NOMO-1 (cell line): ENCODE measurements around the gene MAN1C1.

Experiments
- DNase-seq, 2 experiments: peaks; one replicate each; lab custom pipeline; 2025; ENCODE audit not compliant: unreplicated experiment in 2 of 2; lab: John Stamatoyannopoulos, UW

The MAN1C1 gene

DNA sequence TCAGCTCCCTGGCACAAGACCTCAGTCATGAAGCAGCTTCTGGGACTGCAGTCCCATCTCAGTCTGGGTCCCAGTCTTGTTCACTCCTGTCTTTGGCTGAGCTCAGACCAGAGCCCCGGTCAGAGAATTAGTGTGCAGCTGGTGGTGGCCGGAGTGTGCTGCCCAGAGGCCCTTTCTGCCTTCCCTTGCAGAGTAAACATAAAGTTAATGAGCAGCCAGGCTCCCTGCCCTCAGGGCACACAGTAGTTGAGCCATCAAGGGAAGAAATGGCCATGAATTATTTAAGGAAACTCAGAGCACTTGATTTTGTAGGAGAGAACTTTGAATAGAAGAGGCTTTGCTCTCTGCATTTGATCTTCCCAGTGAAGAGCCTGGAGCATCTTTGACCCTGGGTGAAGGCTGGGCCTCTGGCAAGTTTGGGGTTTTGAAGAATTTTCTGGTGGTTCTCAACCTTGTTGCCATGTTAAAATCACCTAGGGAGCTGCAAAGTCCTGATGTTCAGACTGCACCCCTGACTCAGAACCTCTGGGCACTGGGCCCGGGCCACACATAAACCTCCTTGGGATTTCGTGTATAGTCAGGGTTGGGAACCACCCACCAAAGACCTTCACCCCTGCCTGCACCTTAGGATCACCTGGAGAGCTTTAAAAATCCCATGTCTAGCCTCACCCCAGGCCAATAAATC is 157.0 kb downstream of the MAN1C1 start:
- DNase-seq: no peak

DNA sequence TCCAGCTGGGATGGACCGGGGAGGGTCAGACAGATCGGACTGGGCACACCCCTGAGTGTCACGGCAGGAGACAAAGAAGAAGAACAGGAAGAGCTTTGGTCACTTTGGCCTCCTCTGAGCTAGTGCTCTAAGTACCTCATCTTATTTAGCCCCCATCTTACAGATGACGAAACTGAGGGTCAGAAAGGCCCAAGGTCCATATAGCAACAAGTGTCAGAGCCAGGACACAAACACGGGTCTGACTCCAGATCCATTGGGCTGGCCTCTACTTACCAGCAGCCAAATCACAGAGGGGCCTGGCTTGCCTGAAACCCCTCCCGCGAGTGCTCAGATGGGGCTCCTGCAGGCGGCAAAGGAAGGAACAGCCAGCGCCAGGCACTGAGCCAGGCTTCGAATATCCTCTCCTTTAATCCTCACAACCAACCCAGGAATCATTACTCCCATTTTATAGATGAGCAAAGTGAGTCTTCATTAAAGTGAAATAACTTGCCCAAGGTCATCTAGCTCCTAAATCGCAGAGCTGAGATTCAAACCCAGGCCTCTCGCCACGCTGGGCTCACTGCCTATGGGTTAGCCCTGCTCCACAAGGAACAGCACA is 157.7 kb downstream of the MAN1C1 start:
- no peak for DNase-seq

DNA sequence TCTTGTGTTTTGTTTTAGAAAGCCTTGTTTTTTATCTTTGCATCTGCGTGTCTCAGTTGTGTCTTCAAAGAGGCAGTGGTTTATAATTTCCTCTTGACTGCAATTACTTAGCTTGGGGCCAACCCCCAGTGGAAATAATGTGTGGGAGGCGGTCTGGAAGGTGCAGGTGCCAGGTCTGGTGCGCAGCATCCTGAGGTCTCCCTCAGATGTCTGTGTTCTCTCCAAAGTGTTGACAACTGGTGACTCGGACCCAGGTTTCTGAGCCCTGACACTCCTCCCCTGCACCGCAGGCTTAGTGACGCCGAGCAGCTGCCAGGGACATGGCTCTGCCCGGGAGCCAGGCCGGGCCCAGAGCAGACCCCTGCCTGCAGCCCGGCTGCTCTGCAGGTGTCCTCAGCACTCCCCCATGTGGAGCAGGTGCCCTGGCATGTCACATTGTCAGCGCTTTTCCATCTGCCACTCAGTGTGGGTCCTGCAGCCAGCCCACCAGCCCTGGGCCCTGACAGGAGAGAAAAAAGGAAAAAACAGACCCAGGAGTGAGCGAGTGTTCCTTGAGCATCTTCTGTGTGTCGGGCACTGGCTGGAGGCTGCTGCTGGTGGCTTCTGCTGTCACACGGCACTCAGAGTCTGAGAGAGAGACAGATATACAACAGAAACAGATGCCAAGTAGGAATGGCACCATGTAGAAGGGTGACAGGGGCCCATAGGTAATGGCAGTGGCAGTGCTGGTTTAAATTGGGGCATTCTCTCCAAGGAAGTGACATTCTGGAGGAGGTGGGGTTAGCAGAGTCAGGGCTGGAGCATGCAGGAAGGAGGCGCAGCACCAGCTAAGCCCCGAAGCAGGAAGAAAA is 158.6 kb downstream of the MAN1C1 start:
- DNase-seq: no peak

DNA sequence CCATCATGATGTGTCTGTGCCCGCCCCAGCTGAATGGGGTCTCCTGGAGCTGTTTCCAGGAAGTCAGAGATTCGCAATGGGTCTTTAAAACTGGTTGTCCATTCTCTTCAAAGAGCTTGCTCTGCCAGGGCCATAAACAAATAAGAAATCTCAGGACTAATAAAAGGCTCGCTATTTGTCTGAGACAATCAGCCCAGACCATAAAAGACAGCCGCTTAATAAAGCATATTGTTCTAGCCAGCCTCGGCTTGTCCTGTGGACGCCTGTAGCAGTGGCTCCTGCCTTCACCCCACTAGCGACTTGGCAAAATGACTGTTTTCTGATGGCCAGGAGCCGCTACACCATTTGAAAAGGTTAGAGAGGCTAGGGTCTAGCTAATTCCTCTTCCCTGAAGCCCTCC is 162.8 kb downstream of the MAN1C1 start:
- DNase-seq: no peak

DNA sequence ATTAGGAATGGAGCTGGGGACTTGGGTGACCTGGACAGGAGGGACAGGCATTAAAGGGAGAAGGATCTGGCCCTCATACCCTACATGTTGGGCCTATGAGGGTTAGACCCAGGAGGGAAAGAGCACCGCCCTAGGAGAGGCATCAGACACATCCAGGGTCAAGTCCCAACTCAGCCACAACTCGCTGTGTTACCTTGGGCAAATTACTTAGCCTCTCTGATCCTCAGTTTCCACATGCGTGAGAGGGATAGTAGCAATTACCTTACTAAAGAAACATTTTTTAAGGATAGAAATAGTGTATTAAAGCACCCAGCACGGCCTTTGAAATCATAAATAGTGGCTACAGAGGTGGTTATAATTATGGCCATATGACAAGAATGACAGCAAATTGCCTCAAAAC is 163.3 kb downstream of the MAN1C1 start:
- no peak for DNase-seq

DNA sequence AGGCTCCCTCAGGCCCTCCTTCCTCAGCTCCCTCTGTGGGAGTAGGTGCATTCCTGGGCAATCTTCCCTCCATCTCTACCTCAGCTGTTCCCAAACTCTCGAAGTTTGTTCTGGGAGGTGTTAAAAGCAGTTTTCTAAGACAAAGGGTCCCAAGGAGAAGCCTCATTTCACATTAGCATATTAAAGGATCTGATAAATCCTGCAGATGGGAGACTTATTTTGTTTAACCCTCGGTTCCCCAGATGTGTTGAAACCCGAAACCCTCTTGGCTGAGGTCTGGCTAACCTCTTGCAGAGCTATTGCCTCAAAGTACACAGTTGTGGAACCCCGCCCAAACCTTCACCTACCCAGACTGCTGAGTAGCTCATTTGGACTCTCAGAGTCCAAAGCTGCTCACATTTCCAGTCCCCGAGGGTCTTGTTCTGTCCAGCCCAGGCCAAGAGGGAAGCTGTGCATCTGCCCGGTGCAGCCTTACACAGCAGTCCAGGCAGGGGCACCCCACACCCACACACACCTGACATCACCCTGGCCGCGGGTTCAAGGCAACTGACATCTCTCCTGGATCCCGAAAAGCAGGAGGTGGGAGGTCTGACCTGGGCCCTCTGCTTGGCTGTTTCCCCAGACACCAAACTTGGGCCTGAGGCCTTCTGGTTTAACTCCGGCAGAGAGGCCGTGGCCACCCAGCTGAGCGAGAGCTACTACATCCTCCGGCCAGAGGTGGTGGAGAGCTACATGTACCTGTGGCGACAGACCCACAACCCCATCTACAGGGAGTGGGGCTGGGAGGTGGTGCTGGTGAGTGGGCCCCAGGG is 163.9 kb downstream of the MAN1C1 start:
- DNase-seq: no peak

DNA sequence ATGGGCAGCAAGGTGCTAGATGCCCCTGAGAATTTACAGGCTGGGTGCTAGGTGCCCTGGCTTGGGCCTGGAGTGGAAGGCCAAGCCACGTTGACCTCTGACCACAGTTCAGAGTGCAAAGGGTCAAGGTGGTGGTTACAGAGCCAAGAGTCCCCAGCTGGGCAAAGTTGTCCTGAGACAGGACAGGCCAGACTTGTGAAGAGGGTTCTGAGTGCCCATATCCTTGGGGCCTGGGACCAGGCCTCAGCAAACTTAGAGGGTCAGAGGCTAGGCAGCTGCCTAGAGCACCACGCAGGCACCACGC is 164.5 kb downstream of the MAN1C1 start:
- DNase-seq: no peak

DNA sequence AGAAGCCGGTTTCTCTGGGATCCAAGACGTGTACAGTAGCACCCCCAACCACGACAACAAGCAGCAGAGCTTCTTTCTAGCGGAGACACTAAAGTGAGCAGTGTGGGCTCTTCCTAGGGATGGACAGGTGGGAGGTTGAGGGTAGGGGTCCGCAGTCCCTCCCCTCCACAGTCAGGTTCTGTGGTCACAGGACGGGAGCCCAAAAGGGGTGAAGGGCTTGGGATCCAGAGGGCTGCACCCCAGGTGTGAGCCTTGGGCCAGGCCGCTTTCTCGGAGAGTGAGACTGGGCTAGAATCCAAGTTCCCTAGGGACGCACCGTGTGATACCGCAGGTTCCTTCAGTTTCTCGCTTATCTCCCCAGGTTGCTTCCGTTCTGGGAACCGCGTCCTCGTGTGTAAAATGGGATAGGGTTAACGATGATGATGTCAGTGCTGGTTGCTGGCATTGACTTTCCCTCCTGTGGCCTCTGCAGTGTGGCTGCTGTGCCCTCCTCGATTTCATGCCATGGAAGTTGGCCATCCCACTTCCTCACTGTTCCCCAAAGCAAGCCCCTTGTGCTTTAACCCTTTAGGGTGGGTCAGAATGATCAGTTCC is 166.1 kb downstream of the MAN1C1 start:
- no peak for DNase-seq

DNA sequence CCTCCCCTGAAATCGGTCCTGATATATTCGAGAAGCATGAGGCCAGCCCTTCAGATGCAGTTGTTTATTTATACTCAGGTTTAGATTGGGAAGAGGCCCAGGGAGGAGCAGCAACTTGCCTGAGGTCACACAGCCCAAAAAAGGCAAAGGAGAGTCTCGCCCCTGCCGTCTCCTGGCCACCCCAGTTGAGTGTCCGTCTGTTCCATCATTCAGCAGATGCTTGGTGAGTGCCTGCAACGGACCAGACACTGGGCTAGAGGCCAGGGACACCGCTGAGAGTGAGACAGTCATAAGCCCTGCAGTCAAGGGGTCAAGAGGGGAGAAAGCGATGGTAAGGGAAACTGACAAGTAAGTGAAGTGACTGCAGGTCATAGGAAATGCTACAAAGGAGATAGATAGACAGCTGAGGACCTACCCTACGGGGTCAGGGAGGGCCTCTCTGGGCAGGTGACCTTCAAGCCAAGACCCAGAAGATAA is 168.0 kb downstream of the MAN1C1 start:
- DNase-seq: no peak

DNA sequence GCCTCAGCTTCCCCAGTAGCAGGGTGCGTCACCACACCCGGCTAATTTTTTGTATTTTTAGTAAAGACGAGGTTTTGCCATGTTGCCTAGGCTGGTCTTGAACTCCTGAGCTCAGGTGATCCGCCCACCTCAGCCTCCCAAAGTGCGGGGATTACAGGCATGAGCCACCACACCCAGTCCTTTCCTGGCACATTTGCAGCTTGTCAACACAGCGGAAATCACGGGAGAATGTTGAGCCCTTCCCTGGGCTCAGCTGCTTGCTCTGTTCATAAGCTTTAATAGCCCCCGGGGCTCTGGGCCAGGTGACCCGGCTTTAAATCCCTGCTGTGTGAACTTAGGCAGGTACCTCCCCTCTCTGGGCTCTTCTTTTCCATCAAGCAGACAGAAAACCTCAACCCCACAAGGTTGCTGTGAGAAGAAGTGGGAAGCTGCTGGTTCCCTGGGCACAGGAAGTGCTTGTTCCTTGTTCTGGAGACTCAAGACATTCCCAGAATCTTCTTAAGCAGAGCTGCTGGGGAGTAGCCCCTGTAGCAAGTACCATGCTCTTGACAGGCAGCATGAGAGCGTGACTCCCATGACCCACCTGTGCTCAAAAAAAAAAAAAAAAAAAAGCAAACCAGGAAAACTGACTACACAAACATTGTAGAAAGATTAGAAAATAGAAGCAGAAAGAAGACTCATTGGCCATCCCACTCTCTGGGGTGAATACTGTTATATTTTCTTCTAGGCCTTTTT is 168.9 kb downstream of the MAN1C1 start:
- no peak for DNase-seq

DNA sequence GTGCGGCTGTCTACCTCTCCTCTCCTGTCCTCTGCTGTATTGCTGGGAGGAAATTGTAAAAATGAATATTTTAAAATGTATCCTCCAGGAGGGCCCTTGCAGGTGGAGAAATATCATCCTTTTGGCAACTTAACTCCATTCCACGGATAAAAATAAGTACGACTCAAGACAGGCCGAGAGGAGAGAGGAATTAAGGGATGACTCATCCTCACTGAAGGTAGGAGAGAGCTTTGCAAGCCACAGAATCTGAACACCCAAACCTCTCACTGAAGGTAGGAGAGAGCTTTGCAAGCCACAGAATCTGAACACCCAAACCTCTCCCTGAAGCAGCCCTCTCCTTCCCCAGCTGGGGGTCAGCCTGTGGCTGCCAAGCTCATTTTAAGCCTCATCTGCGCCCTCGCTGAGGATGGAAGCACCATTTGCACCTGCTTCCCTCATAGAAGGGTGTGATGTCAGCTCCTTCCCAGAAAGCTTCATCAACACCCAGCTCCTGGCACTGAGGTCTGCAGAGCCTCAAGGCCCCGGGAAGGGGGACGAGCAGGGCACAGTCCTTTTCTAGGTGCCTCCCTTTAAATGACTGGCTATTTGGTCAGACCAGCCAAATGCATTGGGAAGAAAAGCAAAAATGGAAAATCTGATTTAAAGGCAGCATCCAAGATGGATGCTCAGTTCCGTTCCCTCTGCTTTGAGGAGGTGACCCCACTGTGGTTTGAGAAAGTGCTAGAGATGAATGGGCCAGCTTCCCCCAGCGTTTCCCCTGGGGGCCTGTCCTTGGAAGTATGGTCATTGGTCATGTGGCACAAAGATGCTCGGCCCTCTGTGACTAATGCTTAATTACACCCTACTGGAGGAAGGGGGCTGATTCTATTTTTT is 170.5 kb downstream of the MAN1C1 start:
- no peak for DNase-seq

DNA sequence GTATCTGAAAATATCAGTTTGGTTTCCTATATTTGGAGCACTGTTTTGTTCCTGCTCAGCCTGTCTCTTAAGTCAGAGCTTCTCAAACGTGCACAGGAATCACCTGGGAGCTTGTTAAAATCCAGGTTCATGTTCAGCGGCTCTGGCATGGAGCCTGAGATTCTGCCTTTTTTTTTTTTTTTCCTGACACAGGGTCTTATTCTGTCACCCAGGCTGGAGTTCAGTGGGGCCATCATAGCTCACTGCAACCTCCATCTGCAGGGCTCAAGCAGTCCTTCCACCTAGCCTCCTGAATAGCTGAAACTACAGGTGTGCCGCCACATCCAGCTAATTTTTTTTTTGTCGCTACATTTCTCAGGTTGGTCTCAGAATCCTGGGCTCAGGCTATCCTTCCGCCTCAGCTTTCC is 171.2 kb downstream of the MAN1C1 start:
- no peak for DNase-seq

DNA sequence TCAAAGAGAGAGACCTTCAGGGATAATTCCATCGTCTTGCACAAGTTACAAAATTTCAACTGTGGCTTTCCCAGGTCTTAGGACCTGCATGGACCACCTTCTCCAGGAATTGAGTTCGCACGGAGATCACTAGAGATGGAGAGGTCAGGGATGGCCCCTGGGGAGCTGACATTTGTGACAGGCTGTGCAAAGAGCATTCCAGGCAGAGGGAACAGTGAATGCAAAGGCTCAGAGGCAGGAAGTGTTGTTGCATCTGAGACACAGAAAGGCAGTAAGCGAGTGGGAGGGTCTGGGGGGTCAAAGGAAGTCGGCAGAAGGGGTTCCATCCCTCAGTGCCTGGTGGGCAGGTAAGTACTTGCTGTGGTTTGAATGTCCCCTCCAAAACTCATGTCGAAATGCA is 173.9 kb downstream of the MAN1C1 start:
- DNase-seq: no peak

DNA sequence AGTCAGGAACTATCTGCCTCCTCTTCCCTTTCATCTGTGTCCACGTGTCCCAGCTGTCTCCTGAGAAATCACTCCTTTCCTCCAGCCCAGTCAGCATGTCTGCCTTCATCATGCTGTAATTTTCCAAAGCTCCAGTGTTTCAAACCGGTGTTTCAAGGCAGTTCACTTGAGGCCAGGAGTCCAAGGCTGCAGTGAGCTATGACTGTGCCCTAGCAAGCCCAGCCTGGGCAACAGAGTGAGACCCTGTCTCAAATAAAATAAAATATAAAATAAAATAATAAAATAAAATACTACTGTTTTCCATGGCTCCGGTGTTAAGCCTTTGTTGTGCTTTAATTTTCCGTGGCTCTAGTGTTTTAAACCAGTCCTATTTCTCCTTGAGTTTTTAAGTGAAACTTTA is 175.5 kb downstream of the MAN1C1 start:
- no peak for DNase-seq

DNA sequence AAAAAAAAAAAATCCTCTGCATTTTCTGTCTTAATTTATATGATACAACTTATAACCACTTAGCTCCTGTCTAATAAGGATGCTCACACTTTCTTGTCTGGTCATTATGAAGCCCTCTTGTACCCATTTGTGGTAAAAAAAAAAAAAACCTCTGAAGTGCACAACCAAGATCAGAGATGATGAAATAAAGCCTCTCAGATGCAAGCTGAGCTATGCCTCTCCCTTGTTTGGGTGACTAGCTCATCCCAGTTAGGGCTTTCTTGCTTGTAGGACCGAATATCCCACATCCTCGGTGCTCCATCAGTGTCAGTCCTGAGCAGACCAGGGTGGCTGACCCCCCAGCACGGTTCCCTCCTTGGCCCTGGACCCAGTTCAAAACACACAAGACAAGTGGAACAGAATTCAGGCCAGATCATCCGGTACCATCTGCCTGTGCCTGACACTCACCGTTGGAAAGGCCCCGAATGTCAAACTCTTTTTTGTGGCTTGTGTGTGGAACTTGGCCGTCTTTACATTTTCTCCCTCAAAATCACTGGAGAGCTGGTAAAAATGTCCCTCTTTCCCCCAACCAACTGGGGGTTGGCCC is 177.1 kb downstream of the MAN1C1 start:
- no peak for DNase-seq

DNA sequence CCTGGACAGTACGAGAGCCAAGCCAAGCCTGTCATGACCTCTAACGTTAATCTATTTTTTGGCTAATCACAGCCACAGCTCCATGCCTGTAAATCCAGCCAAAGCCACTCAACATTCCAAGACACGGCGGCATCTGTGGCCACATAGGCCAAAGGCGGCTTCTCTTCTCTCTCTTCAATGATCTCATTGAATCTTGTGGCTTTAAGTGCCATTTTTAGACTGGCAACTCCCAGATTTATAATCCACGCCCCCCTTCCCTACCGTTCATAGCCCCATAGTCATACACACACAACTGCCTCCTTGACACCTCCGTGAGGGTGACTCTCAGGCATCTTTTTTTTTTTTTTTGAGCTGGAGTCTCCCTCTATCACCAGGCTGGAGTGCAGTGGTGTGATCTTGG is 177.7 kb downstream of the MAN1C1 start:
- no peak for DNase-seq

DNA sequence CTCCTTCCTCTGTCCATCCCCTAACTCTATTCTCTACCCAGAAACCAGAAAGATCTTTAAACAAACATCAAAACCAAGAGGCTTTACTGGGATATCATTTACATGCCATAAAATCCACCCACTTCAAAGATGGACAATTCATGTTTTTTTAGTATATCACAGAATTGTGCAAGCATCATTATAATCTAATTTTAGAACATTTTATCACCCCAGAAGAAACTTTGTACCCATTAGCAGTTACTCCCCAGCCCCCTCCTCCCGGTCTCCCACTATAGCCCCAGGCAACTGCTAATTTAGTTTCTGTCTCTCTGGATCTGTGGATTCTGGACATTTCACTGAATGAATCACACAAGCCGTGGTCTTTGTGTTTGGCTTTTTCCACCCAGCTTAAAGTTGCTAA is 178.6 kb downstream of the MAN1C1 start:
- DNase-seq: no peak

DNA sequence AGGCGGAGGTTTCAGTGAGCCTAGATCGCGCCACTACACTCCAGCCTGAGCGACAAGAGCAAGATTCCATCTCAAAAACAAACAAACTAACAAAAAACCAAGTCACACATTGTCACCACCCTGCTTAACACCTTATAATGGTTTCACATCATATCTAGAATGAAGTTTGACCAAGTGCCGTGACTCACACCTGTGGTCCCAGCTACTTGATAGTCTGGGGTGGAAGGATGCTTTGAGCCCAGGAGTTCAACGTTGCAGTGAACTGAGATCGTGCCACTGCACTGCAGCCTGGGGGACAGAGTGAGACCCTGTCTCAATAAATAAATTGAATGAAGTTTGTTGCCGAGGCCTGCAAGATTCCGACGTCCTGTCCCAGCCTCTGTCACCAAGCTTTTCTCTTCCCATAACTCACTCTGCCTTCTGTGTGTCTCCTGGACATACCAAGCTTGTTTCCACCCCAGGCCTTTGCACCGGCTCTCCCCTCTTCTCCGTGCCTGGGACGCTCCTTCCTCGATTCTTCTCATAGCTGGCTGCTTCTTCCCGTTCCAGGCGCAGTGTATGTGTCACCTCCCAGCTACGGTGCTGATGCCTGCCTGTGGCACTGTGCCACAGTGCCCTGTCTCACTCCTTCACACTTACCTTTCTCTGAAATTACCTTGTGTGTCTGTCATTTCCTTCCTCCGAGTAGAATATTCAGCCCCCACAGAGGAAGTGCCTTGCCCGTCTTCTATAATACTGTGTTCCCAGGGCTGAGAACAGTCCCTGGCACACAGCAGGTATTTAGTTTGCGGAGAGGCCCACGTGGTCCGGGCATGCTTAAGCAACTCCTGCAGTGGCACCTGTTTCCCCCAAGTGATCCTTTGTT is 179.6 kb downstream of the MAN1C1 start:
- DNase-seq: peak in 1 of 2 experiments; percentile 39
